NCI-H345 treated with DMSO at 0.1 percent for 48 hours (cell line): ENCODE data around the gene ENTPD2.
"Not testable (repeated sequence)": the region's sequence is repeated elsewhere in the genome, so short reads cannot be mapped to it uniquely, and the experiment has no call there.

Source experiments
- DNase-seq: peaks from one replicate; lab custom pipeline; 2025; ENCODE audit not compliant: unreplicated experiment; lab: John Stamatoyannopoulos, UW

ENTPD2 gene

DNA sequence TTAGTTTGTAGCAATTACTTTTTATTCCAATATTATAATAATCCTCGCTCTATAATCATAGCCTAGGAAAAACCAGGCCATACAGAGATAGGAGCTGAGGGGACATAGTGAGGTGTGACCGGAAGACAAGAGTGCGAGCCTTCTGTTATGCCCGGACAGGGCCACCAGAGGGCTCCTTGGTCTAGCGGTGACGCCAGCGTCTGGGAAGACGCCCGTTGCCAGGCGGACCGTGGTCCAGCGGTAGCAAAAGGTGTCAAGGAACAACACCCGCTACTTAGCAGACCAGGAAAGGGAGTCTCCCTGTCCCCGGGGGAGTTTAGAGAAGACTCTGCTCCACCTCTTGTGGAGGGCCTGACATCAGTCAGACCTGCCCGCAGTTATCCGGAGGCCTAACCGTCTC is 49.6 kb downstream of the ENTPD2 start:
- DNase-seq, result not testable (repeated sequence)

DNA sequence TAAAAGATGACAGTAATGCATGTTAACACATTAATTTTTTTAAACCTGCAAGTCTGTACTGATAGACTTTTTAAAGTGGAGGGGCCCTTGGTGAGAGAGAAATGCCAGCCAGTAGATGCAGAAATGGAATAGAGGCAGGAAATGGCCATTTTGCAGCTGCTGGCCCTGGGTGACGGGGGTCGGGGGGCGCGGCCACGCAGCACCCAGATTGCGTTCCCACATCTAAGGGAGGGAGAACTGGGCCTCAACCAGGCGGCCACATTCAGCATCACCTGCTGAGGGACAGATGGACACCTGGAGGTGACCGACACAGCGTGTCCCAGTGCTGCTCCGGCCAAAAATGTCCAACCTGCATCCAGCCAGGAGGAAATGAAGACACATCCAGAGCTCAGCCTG is 51.2 kb downstream of the ENTPD2 start:
- DNase-seq, result no peak

DNA sequence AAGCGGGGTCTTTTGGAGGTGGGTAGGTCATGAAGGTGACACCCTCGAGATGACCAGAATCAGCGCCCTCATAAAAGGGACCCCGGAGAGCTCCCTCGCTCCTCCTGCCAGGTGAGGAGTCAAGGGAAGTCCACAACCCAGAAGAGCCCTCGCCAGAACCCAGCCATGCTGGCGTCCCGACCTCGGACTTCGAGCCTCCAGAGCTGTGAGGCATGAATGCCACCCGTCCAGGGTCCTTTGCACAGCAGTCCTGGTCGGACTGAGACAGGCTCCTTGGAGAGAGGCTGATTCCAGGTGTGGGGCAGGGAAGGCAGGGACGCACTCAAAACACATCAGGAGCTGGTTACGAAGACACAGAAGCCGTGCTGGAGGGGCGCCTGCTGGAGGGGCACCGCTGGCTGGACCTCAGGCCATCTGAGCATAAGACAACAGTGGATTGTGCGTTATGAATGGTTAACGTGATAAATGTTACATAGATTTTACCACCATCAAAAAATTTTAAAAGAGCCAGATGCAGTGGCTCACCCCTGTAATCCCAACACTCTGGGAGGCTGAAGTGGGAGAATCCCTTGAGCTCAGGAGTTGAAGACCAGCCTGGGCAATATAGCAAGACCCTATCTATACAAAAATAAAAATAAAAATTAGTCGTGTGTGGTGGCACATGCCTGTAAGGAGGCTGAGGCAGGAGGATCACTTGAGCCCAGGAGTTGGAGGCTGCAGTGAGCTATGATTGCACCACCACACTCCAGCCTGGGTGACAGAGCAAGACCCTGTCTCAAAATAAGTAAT is 51.8 kb downstream of the ENTPD2 start:
- DNase-seq, result no peak

DNA sequence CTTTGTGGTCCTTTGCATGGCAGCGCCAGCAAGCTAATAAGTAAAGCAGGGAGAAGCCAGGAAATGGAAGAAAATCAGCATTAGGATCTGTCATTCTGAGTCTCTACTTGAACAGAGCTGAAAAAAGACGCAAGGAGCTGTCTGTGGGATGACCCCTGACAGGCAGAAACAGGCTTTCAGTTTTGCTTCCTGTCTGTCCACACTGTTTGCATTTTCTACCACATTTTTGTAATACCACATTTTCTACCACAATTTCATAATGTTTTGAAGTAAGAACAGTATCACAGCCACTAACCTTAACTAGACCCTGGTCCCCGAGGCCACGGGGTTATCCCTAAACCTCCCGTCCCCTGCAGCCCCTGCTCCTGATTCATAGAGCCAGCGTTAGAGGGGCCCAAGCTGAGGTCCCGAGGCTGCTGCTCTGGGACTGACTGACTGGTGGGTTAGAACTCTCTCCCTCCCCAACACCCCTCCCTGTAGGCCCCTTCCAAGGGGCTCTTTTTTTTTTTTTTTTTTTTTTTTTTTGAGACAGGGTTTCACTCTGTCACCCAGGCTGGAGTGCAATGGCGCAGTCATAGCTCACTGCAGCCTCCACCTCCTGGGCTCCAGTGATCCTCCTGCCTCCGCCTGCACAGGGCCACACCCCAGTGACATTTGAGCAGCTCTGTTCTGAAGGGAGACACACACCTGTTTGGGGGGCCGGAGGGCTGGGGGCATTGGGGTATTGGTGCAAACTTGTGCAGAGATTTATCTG is 53.5 kb downstream of the ENTPD2 start:
- DNase-seq, result no peak
